RWPE1 (cell line): Measurements from ENCODE around the gene MYO7A.

ENCODE experiments used
- CTCF ChIA-PET: fragments of 350-600 bp; sonication (Branson Sonifier 250); formaldehyde crosslinking; extraction: SDS; loops from one replicate; lab custom pipeline; 2021; lab: Yijun Ruan, JAX
- POLR2A ChIA-PET: fragments of 400-600 bp; formaldehyde crosslinking; extraction: SDS; loops from one replicate; lab custom pipeline; 2020; ENCODE audit warnings: antibody characterized with exemption; ENCODE audit not compliant: low non-redundant PET; lab: Yijun Ruan, JAX
- DNase-seq: peaks from one replicate; pipeline ENCODE4 v3.0.0; 2012; ENCODE audit warnings: low spot score
- H3K27ac ChIP-seq: fragments of 450-650 bp; 2 replicates; pipeline ENCODE4 v1.5.1; 2017
- TF ChIP-seq, protein P1 (sequence below): fragments of 450-650 bp; conservative IDR thresholded peaks from 2 replicates; pipeline ENCODE4 v1.5.1; 2017; ENCODE audit warnings: low read depth, mild to moderate bottlenecking

MYO7A gene

DNA sequence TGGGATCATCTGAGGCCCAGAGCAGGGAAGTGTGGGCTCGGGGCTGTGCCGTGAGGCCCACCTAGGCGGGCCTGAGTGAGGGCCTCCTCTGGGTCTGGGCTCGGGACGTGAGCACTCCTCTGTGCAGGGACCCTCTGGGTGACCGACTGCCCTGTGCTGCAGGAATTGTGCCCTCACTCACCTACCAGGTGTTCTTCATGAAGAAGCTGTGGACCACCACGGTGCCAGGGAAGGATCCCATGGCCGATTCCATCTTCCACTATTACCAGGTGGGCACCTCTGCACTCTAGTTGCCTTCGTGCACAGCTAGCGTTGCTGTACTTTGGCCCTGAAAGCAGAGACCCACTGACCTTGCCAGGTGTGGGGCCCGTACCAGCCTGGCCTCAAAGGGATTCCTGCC is 80.5 kb downstream of the MYO7A start:
- ChIA-PET CTCF (interaction anchor here (0.6 kb wide), 1 partner anchor 349 kb away, joined by 5 read pairs; no protein-coding TSS in a partner anchor), POLR2A (no interaction called here)
- H3K27ac ChIP-seq, result no peak overlapping the region
- no peak for DNase-seq
- TF ChIP-seq, protein P1, sequence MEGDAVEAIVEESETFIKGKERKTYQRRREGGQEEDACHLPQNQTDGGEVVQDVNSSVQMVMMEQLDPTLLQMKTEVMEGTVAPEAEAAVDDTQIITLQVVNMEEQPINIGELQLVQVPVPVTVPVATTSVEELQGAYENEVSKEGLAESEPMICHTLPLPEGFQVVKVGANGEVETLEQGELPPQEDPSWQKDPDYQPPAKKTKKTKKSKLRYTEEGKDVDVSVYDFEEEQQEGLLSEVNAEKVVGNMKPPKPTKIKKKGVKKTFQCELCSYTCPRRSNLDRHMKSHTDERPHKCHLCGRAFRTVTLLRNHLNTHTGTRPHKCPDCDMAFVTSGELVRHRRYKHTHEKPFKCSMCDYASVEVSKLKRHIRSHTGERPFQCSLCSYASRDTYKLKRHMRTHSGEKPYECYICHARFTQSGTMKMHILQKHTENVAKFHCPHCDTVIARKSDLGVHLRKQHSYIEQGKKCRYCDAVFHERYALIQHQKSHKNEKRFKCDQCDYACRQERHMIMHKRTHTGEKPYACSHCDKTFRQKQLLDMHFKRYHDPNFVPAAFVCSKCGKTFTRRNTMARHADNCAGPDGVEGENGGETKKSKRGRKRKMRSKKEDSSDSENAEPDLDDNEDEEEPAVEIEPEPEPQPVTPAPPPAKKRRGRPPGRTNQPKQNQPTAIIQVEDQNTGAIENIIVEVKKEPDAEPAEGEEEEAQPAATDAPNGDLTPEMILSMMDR, result no peak

DNA sequence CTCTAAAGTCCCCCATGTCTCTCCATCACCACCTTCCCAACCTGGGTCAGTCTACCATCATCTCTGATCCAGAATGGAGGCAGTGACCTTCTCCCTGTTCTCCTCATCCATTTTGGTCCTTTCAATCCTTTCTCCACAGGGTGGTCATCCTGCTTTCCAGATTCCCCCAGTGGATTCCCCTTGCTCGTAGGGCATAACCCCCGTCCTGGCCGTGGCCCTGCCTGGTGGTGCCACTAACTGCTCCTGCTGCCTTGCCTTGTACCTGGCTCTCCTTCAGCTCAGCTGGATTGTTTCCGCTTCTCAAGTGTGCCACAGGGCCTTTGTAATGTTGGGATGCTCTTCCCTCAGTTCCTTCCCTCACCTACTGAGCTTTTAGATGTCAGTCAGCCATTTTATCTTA is 81.6 kb downstream of the MYO7A start:
- POLR2A ChIA-PET, result no interaction called here
- H3K27ac ChIP-seq, result no peak overlapping the region
- no peak for DNase-seq
- TF ChIP-seq, protein P1, result no peak
- CTCF ChIA-PET, result no interaction called here

DNA sequence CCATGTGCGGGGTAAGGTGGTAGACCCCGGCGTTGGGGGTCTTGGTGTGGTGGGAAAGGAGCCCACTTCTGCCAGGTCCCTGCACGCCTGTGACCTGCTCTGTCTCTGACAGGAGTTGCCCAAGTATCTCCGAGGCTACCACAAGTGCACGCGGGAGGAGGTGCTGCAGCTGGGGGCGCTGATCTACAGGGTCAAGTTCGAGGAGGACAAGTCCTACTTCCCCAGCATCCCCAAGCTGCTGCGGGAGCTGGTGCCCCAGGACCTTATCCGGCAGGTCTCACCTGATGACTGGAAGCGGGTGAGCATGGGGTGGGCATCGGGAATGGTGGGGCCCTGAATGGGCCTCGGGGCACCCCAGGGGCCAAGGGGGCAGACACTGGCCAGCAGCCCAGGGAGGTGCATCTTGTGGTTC is 83.0 kb downstream of the MYO7A start:
- ChIA-PET POLR2A (interaction anchor here (0.6 kb wide), 1 partner anchor 404 kb away, joined by 3 read pairs; no protein-coding TSS in a partner anchor), CTCF (no interaction called here)
- TF ChIP-seq, protein P1, result no peak

DNA sequence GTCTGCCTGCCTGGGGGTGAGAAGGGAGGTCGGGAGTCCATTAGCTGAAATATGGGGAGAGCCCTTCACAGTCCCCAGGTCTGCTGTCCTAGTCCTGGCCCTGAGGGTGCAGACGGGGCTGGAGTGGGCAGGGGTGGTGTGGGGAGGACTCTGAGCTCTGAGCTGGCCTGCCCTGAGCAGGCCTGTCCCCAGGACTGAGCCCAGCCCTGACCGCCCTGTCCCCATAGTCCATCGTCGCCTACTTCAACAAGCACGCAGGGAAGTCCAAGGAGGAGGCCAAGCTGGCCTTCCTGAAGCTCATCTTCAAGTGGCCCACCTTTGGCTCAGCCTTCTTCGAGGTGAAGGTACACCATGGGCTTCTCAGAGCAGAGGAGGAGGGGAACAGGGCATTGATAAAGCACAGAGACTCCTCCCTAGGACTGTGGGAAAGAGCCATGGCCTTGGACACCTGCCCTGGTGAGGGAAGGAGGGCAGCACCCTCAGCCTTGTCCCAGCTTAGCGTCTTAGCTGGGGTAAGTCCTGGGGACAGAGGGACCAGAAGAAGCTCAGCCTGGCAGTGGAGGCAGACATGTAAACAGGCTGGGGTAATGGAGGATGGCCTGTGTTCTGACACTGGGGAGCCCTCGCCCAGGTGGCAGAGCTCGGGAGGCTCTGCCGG is 83.7 kb downstream of the MYO7A start:
- ChIA-PET POLR2A (interaction anchor here (0.6 kb wide), 1 partner anchor 403 kb away, joined by 3 read pairs; no protein-coding TSS in a partner anchor), CTCF (no interaction called here)
- TF ChIP-seq, protein P1, result no peak
- H3K27ac ChIP-seq, result no peak overlapping the region
- DNase-seq, result no peak

More for the DNA sequence above, 83.0 kb downstream of the MYO7A start:
- H3K27ac ChIP-seq, result no peak overlapping the region
- DNase-seq, result no peak

DNA sequence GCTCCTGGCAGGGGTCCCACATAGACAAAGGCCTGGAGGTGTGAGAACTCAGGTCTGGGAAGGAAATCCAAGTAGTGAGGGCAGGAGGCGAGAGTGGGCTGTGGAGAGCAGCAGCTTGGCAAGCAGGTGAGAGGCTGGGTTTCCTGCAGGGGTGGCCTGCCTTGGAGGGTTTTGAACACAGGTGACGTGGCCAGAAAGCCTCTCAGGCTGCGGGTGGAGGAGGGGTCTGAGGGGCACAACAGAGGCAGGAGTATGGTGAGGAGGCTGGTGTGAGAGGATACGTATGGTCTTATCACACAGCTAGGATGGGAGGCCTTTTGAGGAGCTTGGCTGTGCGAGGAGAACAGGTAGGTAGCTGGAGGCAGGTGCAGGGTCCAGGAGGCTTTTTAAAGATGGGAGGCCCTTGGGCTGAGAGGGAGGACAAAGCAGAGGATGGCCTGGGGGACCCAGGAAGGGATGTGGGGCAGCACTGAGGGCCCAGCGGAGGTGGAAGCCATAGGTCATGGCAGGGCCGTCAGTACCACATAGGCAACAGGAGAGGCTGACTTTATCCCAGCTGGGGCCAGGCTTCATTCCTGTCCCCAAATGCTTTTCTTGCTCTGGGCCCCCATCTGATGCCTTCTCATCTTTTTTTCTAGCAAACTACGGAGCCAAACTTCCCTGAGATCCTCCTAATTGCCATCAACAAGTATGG is 84.4 kb downstream of the MYO7A start:
- no peak for DNase-seq
- TF ChIP-seq, protein P1, result no peak
- no peak overlapping the region for H3K27ac ChIP-seq
- ChIA-PET CTCF (no interaction called here), POLR2A (no interaction called here)

DNA sequence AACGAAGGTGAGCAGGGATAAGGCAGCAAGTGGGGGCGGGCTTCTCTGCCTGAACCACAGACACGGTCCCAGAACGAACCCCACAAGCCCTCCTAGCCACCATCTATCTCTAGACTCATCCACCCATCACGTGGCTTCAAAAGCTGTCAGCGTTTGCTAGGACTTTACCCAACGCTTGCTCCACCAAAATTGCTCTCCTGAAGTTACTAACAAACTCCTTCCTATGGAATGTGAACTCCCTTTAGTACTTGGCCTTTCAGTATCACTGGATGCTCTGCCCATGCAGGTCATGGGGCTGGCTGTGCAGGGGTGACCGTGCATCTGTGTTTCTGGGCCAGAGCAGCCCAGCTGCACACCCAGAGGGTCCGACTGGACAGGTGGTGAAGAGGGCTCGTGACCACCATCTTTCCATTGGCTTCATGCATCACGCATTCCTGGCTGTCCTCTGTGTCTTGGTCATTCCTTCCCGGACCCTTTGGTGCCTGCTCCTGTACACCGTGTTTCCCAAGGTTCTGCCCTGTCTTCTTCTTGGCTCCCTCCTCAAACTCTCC is 85.1 kb downstream of the MYO7A start:
- no peak for DNase-seq
- no peak overlapping the region for H3K27ac ChIP-seq
- ChIA-PET POLR2A (no interaction called here), CTCF (no interaction called here)
- TF ChIP-seq, protein P1, result no peak
